Measurements from ENCODE around the gene EMCN. TPM values are rescaled to one million over a fixed set of nuclear protein-coding genes. Genes with fewer than 3 reads are reported as not detected.

EMCN gene
- total RNA-seq, 1 experiment from 2014 or later: not detected

DNA sequence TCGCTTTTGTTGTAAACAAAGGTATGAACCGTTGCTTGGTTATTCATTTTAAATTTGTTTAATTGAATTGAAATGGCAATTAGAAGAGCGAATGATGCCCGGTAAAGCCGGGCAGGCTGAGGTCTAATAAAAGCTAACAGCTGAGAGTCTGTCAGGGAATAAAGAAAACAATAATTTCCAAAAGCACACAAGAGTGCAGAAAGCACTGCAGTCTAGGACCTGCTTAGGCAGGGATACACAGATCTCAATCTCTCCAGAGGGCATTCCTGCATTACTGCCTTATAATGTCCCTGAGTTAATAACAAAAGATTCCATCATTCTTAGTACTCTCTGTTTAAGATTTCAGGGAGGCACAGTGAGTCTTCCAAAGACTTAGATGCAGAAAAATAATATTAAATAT, 27.6 kb upstream of the EMCN start:
- H3K4me1 ChIP-seq (replicated peaks; ENCODE audit: insufficient read depth): 0 out of 2 replicates have a peak, but pooled peaks cover 9% of the 10 kb centered on the region
- H3K36me3 ChIP-seq (ENCODE audit: low read depth): no peaks in the 10 kb centered on the region
- H3K4me2 ChIP-seq: no peak overlapping the region
- no peaks in the 10 kb centered on the region for H3K9me2 ChIP-seq (ENCODE audit: insufficient read depth)
- no peaks in the 10 kb centered on the region for H3K27me3 ChIP-seq (ENCODE audit: insufficient read depth, low read depth)
- H4K20me1 ChIP-seq (ENCODE audit: insufficient read depth): no peaks in the 10 kb centered on the region
- BruUV-seq (replicated peaks): no TSS peak
- intact Hi-C loops (cut with micrococcal nuclease; ENCODE audit: unreplicated experiment): no loop called here
- no peak for TF ChIP-seq EZH2 (IDR thresholded peaks at IDR 0.05; ENCODE audit: low read depth)
- ChIA-PET POLR2A (ENCODE audit: unreplicated experiment) (no interaction called here), CTCF (no interaction called here)
- no peaks in the 10 kb centered on the region for H3K9me3 ChIP-seq (ENCODE audit: insufficient read depth, low read depth)
- H3K79me2 ChIP-seq (ENCODE audit: low read depth): no peaks in the 10 kb centered on the region
- DNase-seq: no peak
- no peaks in the 10 kb centered on the region; the same call in 1 of the 2 replicates for H3F3A ChIP-seq (ENCODE audit: insufficient read depth, low read depth)
- no peak overlapping the region for H3K4me3 ChIP-seq
- no peak overlapping the region for H2AFZ ChIP-seq
- H3K27ac ChIP-seq: no peak overlapping the region

GRCh38 chr4:100540131-100540530, 22.3 kb upstream of the EMCN start:
- POLR2A ChIA-PET (ENCODE audit: unreplicated experiment): no interaction called here
- intact Hi-C loops (cut with micrococcal nuclease; ENCODE audit: unreplicated experiment): no loop called here
- Histone ChIP-seq H3K79me2 (ENCODE audit: low read depth) (no peaks in the 10 kb centered on the region), H3K36me3 (ENCODE audit: low read depth) (no peaks in the 10 kb centered on the region), H3K27ac (no peak overlapping the region), H2AFZ (no peak overlapping the region), H3K9me3 (ENCODE audit: insufficient read depth, low read depth) (no peaks in the 10 kb centered on the region), H3K4me2 (no peak overlapping the region), H4K20me1 (ENCODE audit: insufficient read depth) (no peaks in the 10 kb centered on the region), H3K4me1 (replicated peaks; ENCODE audit: insufficient read depth) (no peaks in the 10 kb centered on the region), H3K4me3 (no peak overlapping the region), H3F3A (ENCODE audit: insufficient read depth, low read depth) (no peaks in the 10 kb centered on the region), H3K9me2 (ENCODE audit: insufficient read depth) (no peaks in the 10 kb centered on the region), H3K27me3 (ENCODE audit: insufficient read depth, low read depth) (no peaks in the 10 kb centered on the region)
- DNase-seq: no peak
- BruUV-seq (replicated peaks): no TSS peak
- TF ChIP-seq EZH2 (IDR thresholded peaks at IDR 0.05; ENCODE audit: low read depth) (no peak), CTCF (conservative IDR thresholded peaks at IDR 0.05) (no peak)
- CTCF ChIA-PET: no interaction called here

- intact Hi-C loops (cut with micrococcal nuclease; ENCODE audit: unreplicated experiment): no loop called here
- H3K4me3 ChIP-seq: no peak overlapping the region
Observed at GRCh38 chr4:100539706-100540105, 21.9 kb upstream of the EMCN start.

More at GRCh38 chr4:100539706-100540105, 21.9 kb upstream of the EMCN start:
- no peaks in the 10 kb centered on the region for H3F3A ChIP-seq (ENCODE audit: insufficient read depth, low read depth)
- no peak for DNase-seq
- H3K27ac ChIP-seq: no peak overlapping the region
- no peak overlapping the region for H2AFZ ChIP-seq
- H3K4me2 ChIP-seq: no peak overlapping the region
- no peaks in the 10 kb centered on the region for H3K27me3 ChIP-seq (ENCODE audit: insufficient read depth, low read depth)
- TF ChIP-seq EZH2 (IDR thresholded peaks at IDR 0.05; ENCODE audit: low read depth) (no peak), CTCF (conservative IDR thresholded peaks at IDR 0.05) (no peak)
- ChIA-PET POLR2A (ENCODE audit: unreplicated experiment) (no interaction called here), CTCF (no interaction called here)
- H4K20me1 ChIP-seq (ENCODE audit: insufficient read depth): no peaks in the 10 kb centered on the region
- no peaks in the 10 kb centered on the region for H3K9me2 ChIP-seq (ENCODE audit: insufficient read depth)
- no TSS peak for BruUV-seq (replicated peaks)
- no peaks in the 10 kb centered on the region for H3K4me1 ChIP-seq (replicated peaks; ENCODE audit: insufficient read depth)
- no peaks in the 10 kb centered on the region for H3K36me3 ChIP-seq (ENCODE audit: low read depth)
- H3K79me2 ChIP-seq (ENCODE audit: low read depth): no peaks in the 10 kb centered on the region
- H3K9me3 ChIP-seq (ENCODE audit: insufficient read depth, low read depth): no peaks in the 10 kb centered on the region

Data from PC-9 (cell line).